GM12878 (cell line): ENCODE measurements around the gene TRAP1. TPM values are rescaled to one million over a fixed set of nuclear protein-coding genes. Genes with fewer than 3 reads are reported as not detected.

Experiments
- ATAC-seq: fragments of 200-7000 bp; cut with Tn5 transposase; 3 replicates; pipeline ENCODE4 v1.9.1; 2020; ENCODE audit warnings: mild to moderate bottlenecking, moderate library complexity
- BruUV-seq: library from RNA; stranded (reverse); fragments of 400-500 nt; replicated peaks from 2 replicates; lab custom pipeline; 2021; lab: Mats Ljungman, UMichigan
- CTCF ChIA-PET: fragments of 300-600 bp; sonication (Branson Sonifier 250); formaldehyde crosslinking; extraction: SDS; loops from one replicate; lab custom pipeline; 2021; ENCODE audit warnings: inconsistent platforms; lab: Yijun Ruan, JAX
- POLR2A ChIA-PET: fragments of 350-600 bp; formaldehyde crosslinking; extraction: SDS; loops from one replicate; lab custom pipeline; 2021; ENCODE audit warnings: inconsistent platforms; lab: Charles Lee
- RAD21 ChIA-PET: fragments of 300-600 bp; sonication (Branson Sonifier 250); formaldehyde crosslinking; loops from one replicate; lab custom pipeline; 2023; ENCODE audit warnings: antibody characterized with exemption; ENCODE audit not compliant: unreplicated experiment; lab: Charles Lee
- SMC1A ChIA-PET: fragments of 300-600 bp; sonication (Branson Sonifier 250); formaldehyde crosslinking; loops from one replicate; lab custom pipeline; 2023; ENCODE audit not compliant: unreplicated experiment, uncharacterized antibody; lab: Charles Lee
- DNase-seq: peaks from one replicate; pipeline ENCODE4 v3.0.0-alpha.2; 2011; ENCODE audit warnings: low read depth, low spot score
- FAIRE-seq: peaks from 3 replicates; lab custom pipeline; 2011; peaks lifted over from hg19 to GRCh38; lab: Jason Lieb, UNC
- H2AFZ ChIP-seq: 2 replicates; pipeline ENCODE4 v1.6.0; 2011; ENCODE audit warnings: low read depth, low read length, control low read depth; ENCODE audit not compliant: control insufficient read depth
- H3K27ac ChIP-seq: 2 replicates; pipeline ENCODE4 v1.5.1; 2011; ENCODE audit warnings: control low read depth; ENCODE audit not compliant: control insufficient read depth, insufficient read depth
- H3K27me3 ChIP-seq, 2 experiments: replicated peaks in 1 of 2; 2 replicates each; pipeline versions ENCODE4 v1.6.0 to v1.6.1; 2011; ENCODE audit warnings: low read length in 1 of 2; ENCODE audit not compliant: control insufficient read depth in 2 of 2, insufficient read depth in 2 of 2
- H3K36me3 ChIP-seq, 2 experiments: 2 replicates each; pipeline ENCODE4 v1.5.1; 2011; ENCODE audit warnings: low read length in 1 of 2; ENCODE audit not compliant: control insufficient read depth in 2 of 2, insufficient read depth in 2 of 2
- H3K4me1 ChIP-seq: 2 replicates; pipeline ENCODE4 v1.6.1; 2011; ENCODE audit warnings: mild to moderate bottlenecking, low read length, moderate library complexity, mixed read lengths; ENCODE audit not compliant: control insufficient read depth, insufficient read depth
- H3K4me2 ChIP-seq: 2 replicates; pipeline ENCODE4 v1.6.0; 2011; ENCODE audit warnings: control low read depth; ENCODE audit not compliant: control insufficient read depth, insufficient read depth
- H3K4me3 ChIP-seq: fragments of 200-600 bp; sonication (generic); 2 replicates; pipeline ENCODE4 v1.5.1; 2016
- H3K79me2 ChIP-seq: 2 replicates; pipeline ENCODE4 v1.6.0; 2011; ENCODE audit warnings: low read length; ENCODE audit not compliant: control insufficient read depth, insufficient read depth
- H3K9ac ChIP-seq: 2 replicates; pipeline ENCODE4 v1.8.0; 2011; ENCODE audit warnings: low read length, control low read depth, mixed read lengths; ENCODE audit not compliant: control insufficient read depth, insufficient read depth
- H3K9me3 ChIP-seq: replicated peaks from 3 replicates; pipeline ENCODE4 v1.5.1; 2011; ENCODE audit warnings: mild to moderate bottlenecking, low read length; ENCODE audit not compliant: control insufficient read depth, insufficient read depth
- H4K20me1 ChIP-seq: 2 replicates; pipeline ENCODE4 v1.6.0; 2011; ENCODE audit not compliant: control insufficient read depth, insufficient read depth
- ASH2L ChIP-seq: fragments of 300-600, 200-600 bp; sonication (generic); IDR thresholded peaks from 2 replicates; pipeline ENCODE4 v1.6.1; 2017; ENCODE audit warnings: low read depth, mild to moderate bottlenecking, borderline replicate concordance
- BMI1 ChIP-seq: fragments of 450-650 bp; IDR thresholded peaks from 2 replicates; pipeline ENCODE4 v1.6.1; 2016; ENCODE audit warnings: mild to moderate bottlenecking, moderate library complexity, borderline replicate concordance
- BRCA1 ChIP-seq: IDR thresholded peaks from 2 replicates; pipeline ENCODE4 v1.6.1; 2011; ENCODE audit warnings: low read depth, low read length, improper control_type of control experiment
- HDAC6 ChIP-seq: fragments of 200-600 bp; sonication (generic); IDR thresholded peaks from one replicate; pipeline ENCODE4 v1.8.0; 2017; ENCODE audit warnings: antibody characterized with exemption; ENCODE audit not compliant: unreplicated experiment
- IKZF2 ChIP-seq, 2 experiments: fragments of 450-650 bp; IDR thresholded peaks; 2 replicates each; pipeline ENCODE4 v1.6.1; 2017; ENCODE audit warnings: mild to moderate bottlenecking in 2 of 2, moderate library complexity in 2 of 2
- MEF2B ChIP-seq: fragments of 450-650 bp; IDR thresholded peaks from 2 replicates; pipeline ENCODE4 v1.6.1; 2018; ENCODE audit warnings: mild to moderate bottlenecking, moderate library complexity; ENCODE audit not compliant: partially characterized antibody, poor library complexity, severe bottlenecking
- MTA2 ChIP-seq: fragments of 450-650 bp; IDR thresholded peaks from 2 replicates; pipeline ENCODE4 v1.6.1; 2016; ENCODE audit warnings: low read depth, mild to moderate bottlenecking, moderate library complexity
- NR2F1 ChIP-seq: fragments of 450-650 bp; conservative IDR thresholded peaks from 2 replicates; pipeline ENCODE4 v1.6.1; 2017; ENCODE audit warnings: mild to moderate bottlenecking
- SPI1 ChIP-seq: IDR thresholded peaks from 2 replicates; pipeline ENCODE4 v1.6.1; 2011; ENCODE audit warnings: low read depth, mild to moderate bottlenecking, low read length, moderate library complexity, borderline replicate concordance; ENCODE audit not compliant: insufficient read depth
- TAF1 ChIP-seq: IDR thresholded peaks from 2 replicates; pipeline ENCODE4 v1.6.1; 2011; ENCODE audit warnings: mild to moderate bottlenecking, low read depth, low read length, borderline replicate concordance
- WRNIP1 ChIP-seq: IDR thresholded peaks from 2 replicates; pipeline ENCODE4 v1.6.1; 2011; ENCODE audit warnings: low read depth, low read length, improper control_type of control experiment, borderline replicate concordance
- ZNF217 ChIP-seq: fragments of 450-650 bp; IDR thresholded peaks from 2 replicates; pipeline ENCODE4 v1.6.1; 2017; ENCODE audit warnings: antibody characterized with exemption, mild to moderate bottlenecking
- WGBS: methylation state at CpG from one replicate; pipeline ENCODE4 v1.1.6; 2016; ENCODE audit warnings: low lambda C conversion rate; ENCODE audit not compliant: insufficient replicate concordance, insufficient coverage; ENCODE audit errors: missing lambda C conversion rate; 5-methylcytosine and 5-hydroxymethylcytosine counted together
- in situ Hi-C: fragments of 300-500 bp; cut with MboI; formaldehyde crosslinking; loops from 9 replicates; pipeline ENCODE4 v1.14.3; 2018; ENCODE audit warnings: mixed read lengths
- intact Hi-C: fragments of 100-400 bp; cut with micrococcal nuclease; formaldehyde crosslinking; loops from one replicate; pipeline ENCODE4 v1.14.2; 2022; ENCODE audit not compliant: unreplicated experiment
- polyA plus RNA-seq, 11 experiments: library from polyadenylated mRNA; depleted of rRNA in 4 of 11; unstranded in 6 of 11; stranded (reverse) in 5 of 11; fragments of >200 nt; fragmentation: Nextera tagmentation in 4 of 11; fragmentation: Illumina TruSeq in 1 of 11; extraction: Ambion mirVana in 4 of 11; extraction: Trizol in 1 of 11; gene quantifications; 1 replicate in 1 of 11; 2 replicates in 10 of 11; pipeline versions ENCODE4 v1.2.1 to v1.2.3, GENCODE V29; 2011 to 2016; ENCODE audit warnings: inconsistent platforms in 2 of 11, missing spikeins in 2 of 11, low read depth in 1 of 11
- total RNA-seq, 4 experiments: library from RNA; depleted of rRNA in 3 of 4; stranded (reverse); fragments of >200 nt in 3 of 4; fragmentation: Illumina TruSeq in 1 of 4; extraction: Trizol in 1 of 4; gene quantifications; 2 replicates each; pipeline versions ENCODE4 v1.2.1 to v1.2.3, GENCODE V29; 2013 to 2021
- TF ChIP-seq, protein P1 (sequence below): fragments of 450-650 bp; IDR thresholded peaks from 2 replicates; pipeline ENCODE4 v1.6.1; 2017; ENCODE audit warnings: mild to moderate bottlenecking, moderate library complexity
- TF ChIP-seq, protein P2 (sequence below): IDR thresholded peaks from 2 replicates; pipeline ENCODE4 v1.6.1; 2011; ENCODE audit warnings: low read depth, mild to moderate bottlenecking, low read length, moderate library complexity, borderline replicate concordance; ENCODE audit errors: extremely low read depth
- TF ChIP-seq, protein P3 (sequence below): IDR thresholded peaks from 2 replicates; pipeline ENCODE4 v1.6.1; 2012; ENCODE audit warnings: low read depth, low read length, improper control_type of control experiment
- TF ChIP-seq, protein P4 (sequence below): IDR thresholded peaks from 2 replicates; pipeline ENCODE4 v1.6.1; 2011; ENCODE audit warnings: borderline replicate concordance, low read depth, mild to moderate bottlenecking, moderate library complexity, low read length; ENCODE audit not compliant: insufficient read depth, poor library complexity, severe bottlenecking
- TF ChIP-seq, protein P5 (sequence below), 3 experiments: IDR thresholded peaks in 2 of 3; conservative IDR thresholded peaks in 1 of 3; 2 replicates each; pipeline ENCODE4 v1.5.1; 2011; ENCODE audit warnings: low read depth in 3 of 3, low read length in 3 of 3, mild to moderate bottlenecking in 3 of 3, control low read depth in 2 of 3, moderate library complexity in 2 of 3, inconsistent platforms in 1 of 3, mixed read lengths in 1 of 3; ENCODE audit not compliant: control insufficient read depth in 2 of 3, insufficient read depth in 1 of 3; ENCODE audit errors: extremely low read depth in 1 of 3

TRAP1 gene
- total and polyA plus RNA-seq, 10 of the 15 experiments (the other 5 are each of a cell fraction or from before 2014, with no cell fraction given) = 16.3 to 442 (median 241) TPM

DNA sequence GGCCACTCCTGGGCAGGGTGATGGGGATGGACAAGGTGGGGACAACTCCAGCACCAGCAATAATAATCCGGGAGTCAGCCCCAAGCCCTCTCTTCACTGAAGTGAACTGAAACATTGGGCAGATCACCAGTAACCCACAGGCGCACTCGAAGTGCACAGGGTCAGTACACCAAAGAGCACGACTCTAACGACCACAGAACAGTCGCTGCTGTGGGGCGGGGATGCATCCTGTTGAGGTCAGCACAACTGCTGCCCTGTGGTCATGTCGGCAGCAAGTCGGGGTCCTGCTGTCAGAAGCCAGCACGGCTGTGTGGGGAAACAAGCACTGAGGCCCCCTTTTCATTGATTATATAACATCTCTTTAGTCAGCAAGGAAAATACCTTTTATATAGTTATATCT lies 48.2 kb downstream of the TRAP1 start:
- Histone ChIP-seq H2AFZ (no peak overlapping the region), H3K9me3 (no peaks in the 10 kb centered on the region), H3K79me2 (no peaks in the 10 kb centered on the region), H3K9ac (no peak overlapping the region), H3K4me1 (no peaks in the 10 kb centered on the region), H3K27me3 (no peaks in the 10 kb centered on the region), H3K4me2 (no peak overlapping the region), H4K20me1 (no peaks in the 10 kb centered on the region), H3K4me3 (no peak overlapping the region), H3K36me3 (peaks cover 21 to 30% of the 10 kb centered on the region in 2 experiments; a peak in 3 of 4 replicates), H3K27ac (no peak overlapping the region)
- 99% methylated on average over 10 of the region's 10 CpGs for WGBS
- intact Hi-C loops = no loop called here
- ChIA-PET RAD21 (no interaction called here), SMC1A (no interaction called here), POLR2A (no interaction called here), CTCF (no interaction called here)
- no TSS peak for BruUV-seq
- DNase-seq = no peak
- no peak for FAIRE-seq
- ATAC-seq = no peak
- in situ Hi-C loops = no loop called here
- TF ChIP-seq BRCA1 = no peak
- no peak for TF ChIP-seq ASH2L
- TF ChIP-seq, protein P1, sequence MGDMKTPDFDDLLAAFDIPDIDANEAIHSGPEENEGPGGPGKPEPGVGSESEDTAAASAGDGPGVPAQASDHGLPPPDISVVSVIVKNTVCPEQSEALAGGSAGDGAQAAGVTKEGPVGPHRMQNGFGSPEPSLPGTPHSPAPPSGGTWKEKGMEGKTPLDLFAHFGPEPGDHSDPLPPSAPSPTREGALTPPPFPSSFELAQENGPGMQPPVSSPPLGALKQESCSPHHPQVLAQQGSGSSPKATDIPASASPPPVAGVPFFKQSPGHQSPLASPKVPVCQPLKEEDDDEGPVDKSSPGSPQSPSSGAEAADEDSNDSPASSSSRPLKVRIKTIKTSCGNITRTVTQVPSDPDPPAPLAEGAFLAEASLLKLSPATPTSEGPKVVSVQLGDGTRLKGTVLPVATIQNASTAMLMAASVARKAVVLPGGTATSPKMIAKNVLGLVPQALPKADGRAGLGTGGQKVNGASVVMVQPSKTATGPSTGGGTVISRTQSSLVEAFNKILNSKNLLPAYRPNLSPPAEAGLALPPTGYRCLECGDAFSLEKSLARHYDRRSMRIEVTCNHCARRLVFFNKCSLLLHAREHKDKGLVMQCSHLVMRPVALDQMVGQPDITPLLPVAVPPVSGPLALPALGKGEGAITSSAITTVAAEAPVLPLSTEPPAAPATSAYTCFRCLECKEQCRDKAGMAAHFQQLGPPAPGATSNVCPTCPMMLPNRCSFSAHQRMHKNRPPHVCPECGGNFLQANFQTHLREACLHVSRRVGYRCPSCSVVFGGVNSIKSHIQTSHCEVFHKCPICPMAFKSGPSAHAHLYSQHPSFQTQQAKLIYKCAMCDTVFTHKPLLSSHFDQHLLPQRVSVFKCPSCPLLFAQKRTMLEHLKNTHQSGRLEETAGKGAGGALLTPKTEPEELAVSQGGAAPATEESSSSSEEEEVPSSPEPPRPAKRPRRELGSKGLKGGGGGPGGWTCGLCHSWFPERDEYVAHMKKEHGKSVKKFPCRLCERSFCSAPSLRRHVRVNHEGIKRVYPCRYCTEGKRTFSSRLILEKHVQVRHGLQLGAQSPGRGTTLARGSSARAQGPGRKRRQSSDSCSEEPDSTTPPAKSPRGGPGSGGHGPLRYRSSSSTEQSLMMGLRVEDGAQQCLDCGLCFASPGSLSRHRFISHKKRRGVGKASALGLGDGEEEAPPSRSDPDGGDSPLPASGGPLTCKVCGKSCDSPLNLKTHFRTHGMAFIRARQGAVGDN = no peak
- TF ChIP-seq TAF1 = no peak
- TF ChIP-seq, protein P2, sequence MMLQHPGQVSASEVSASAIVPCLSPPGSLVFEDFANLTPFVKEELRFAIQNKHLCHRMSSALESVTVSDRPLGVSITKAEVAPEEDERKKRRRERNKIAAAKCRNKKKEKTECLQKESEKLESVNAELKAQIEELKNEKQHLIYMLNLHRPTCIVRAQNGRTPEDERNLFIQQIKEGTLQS = no peak
- TF ChIP-seq, protein P3, sequence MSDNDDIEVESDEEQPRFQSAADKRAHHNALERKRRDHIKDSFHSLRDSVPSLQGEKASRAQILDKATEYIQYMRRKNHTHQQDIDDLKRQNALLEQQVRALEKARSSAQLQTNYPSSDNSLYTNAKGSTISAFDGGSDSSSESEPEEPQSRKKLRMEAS = no peak
- no peak for TF ChIP-seq ZNF217
- TF ChIP-seq, protein P4, sequence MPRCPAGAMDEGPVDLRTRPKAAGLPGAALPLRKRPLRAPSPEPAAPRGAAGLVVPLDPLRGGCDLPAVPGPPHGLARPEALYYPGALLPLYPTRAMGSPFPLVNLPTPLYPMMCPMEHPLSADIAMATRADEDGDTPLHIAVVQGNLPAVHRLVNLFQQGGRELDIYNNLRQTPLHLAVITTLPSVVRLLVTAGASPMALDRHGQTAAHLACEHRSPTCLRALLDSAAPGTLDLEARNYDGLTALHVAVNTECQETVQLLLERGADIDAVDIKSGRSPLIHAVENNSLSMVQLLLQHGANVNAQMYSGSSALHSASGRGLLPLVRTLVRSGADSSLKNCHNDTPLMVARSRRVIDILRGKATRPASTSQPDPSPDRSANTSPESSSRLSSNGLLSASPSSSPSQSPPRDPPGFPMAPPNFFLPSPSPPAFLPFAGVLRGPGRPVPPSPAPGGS = no peak
- no peak for TF ChIP-seq HDAC6
- no peak for TF ChIP-seq SPI1
- TF ChIP-seq, protein P5, sequence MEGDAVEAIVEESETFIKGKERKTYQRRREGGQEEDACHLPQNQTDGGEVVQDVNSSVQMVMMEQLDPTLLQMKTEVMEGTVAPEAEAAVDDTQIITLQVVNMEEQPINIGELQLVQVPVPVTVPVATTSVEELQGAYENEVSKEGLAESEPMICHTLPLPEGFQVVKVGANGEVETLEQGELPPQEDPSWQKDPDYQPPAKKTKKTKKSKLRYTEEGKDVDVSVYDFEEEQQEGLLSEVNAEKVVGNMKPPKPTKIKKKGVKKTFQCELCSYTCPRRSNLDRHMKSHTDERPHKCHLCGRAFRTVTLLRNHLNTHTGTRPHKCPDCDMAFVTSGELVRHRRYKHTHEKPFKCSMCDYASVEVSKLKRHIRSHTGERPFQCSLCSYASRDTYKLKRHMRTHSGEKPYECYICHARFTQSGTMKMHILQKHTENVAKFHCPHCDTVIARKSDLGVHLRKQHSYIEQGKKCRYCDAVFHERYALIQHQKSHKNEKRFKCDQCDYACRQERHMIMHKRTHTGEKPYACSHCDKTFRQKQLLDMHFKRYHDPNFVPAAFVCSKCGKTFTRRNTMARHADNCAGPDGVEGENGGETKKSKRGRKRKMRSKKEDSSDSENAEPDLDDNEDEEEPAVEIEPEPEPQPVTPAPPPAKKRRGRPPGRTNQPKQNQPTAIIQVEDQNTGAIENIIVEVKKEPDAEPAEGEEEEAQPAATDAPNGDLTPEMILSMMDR (IDR thresholded peaks at IDR 0.05 in 2 of 3, conservative IDR thresholded peaks at IDR 0.05 in 1 of 3; ENCODE audit: control insufficient read depth in 2 of 3, extremely low read depth in 1 of 3, insufficient read depth in 1 of 3, low read depth in 3 of 3, low read length in 3 of 3) = no peak
- TF ChIP-seq WRNIP1 = no peak
- no peak for TF ChIP-seq MEF2B
- TF ChIP-seq MTA2 = no peak
- TF ChIP-seq IKZF2 (IDR thresholded peaks at IDR 0.05) = no peak
- TF ChIP-seq NR2F1 = no peak
- no peak for TF ChIP-seq BMI1
